MCF 10A (cell line): ENCODE results near the gene MED23. TPM values are rescaled to one million over a fixed set of nuclear protein-coding genes. Genes with fewer than 3 reads are reported as not detected.

Source experiments
- BruUV-seq: library from RNA; stranded (reverse); fragments of 400-500 nt; replicated peaks from 2 replicates; lab custom pipeline; 2021; lab: Mats Ljungman, UMichigan
- CTCF ChIA-PET: fragments of 300-600 bp; sonication (Branson Sonifier 250); formaldehyde crosslinking; extraction: SDS; loops from one replicate; lab custom pipeline; 2021; ENCODE audit warnings: antibody characterized with exemption, inconsistent platforms; lab: Yijun Ruan, JAX
- POLR2A ChIA-PET: fragments of 300-600, 350-650 bp; sonication (Branson Sonifier 250); formaldehyde crosslinking; extraction: SDS; loops from one replicate; lab custom pipeline; 2020; ENCODE audit warnings: antibody characterized with exemption, inconsistent platforms; lab: Yijun Ruan, JAX
- DNase-seq: peaks from one replicate; pipeline ENCODE4 v3.0.0-alpha.2; 2018; ENCODE audit not compliant: unreplicated experiment
- H3K27ac Mint-ChIP-seq: one replicate; pipeline ENCODE4 v1.8.0; 2022; ENCODE audit warnings: mild to moderate bottlenecking, low read depth, mixed read lengths; ENCODE audit not compliant: unreplicated experiment
- H3K27me3 Mint-ChIP-seq: one replicate; pipeline ENCODE4 v1.8.0; 2022; ENCODE audit warnings: mixed read lengths; ENCODE audit not compliant: insufficient read depth, unreplicated experiment
- H3K36me3 Mint-ChIP-seq: one replicate; pipeline ENCODE4 v1.8.0; 2022; ENCODE audit warnings: mild to moderate bottlenecking, moderate library complexity, mixed read lengths; ENCODE audit not compliant: insufficient read depth, unreplicated experiment
- H3K4me1 Mint-ChIP-seq: one replicate; pipeline ENCODE4 v1.8.0; 2022; ENCODE audit warnings: mixed read lengths; ENCODE audit not compliant: insufficient read depth, unreplicated experiment
- H3K4me3 Mint-ChIP-seq: one replicate; pipeline ENCODE4 v1.8.0; 2022; ENCODE audit warnings: mild to moderate bottlenecking, moderate library complexity, mixed read lengths; ENCODE audit not compliant: unreplicated experiment
- H3K9me3 Mint-ChIP-seq: one replicate; pipeline ENCODE4 v1.8.0; 2022; ENCODE audit warnings: mixed read lengths; ENCODE audit not compliant: unreplicated experiment
- CTCF ChIP-seq: fragments of 200-600 bp; IDR thresholded peaks from one replicate; pipeline ENCODE4 v1.8.0; 2022; ENCODE audit warnings: antibody characterized with exemption, mild to moderate bottlenecking; ENCODE audit not compliant: unreplicated experiment
- intact Hi-C: fragments of 100-400 bp; cut with micrococcal nuclease; formaldehyde crosslinking; loops from 2 replicates; pipeline ENCODE4 v1.14.1; 2022
- total RNA-seq: library from RNA; stranded (reverse); gene quantifications from 2 replicates; pipeline ENCODE4 v1.2.3, GENCODE V29; 2022

Gene MED23
- total RNA-seq, 1 experiment from 2014 or later, result 20.6 TPM

- BruUV-seq, result no TSS peak
- no peak overlapping the region for H3K27ac Mint-ChIP-seq
- DNase-seq, result no peak
- no peaks in the 10 kb centered on the region for H3K4me1 Mint-ChIP-seq
- H3K9me3 Mint-ChIP-seq, result no peaks in the 10 kb centered on the region
- POLR2A ChIA-PET, result no interaction called here
- intact Hi-C loops, result no loop called here
- H3K27me3 Mint-ChIP-seq, result no peaks in the 10 kb centered on the region
- CTCF ChIA-PET, result interaction anchor here (0.6 to 1.2 kb wide), 3 partner anchors 41 to 624 kb away, joined by 3 to 4 read pairs (median 3); partner anchors contain the start of gene MED23
- H3K36me3 Mint-ChIP-seq, result peaks cover 59% of the 10 kb centered on the region
- H3K4me3 Mint-ChIP-seq, result no peak overlapping the region
- TF ChIP-seq CTCF, result no peak
Measured at GRCh38 chr6:131586543-131586942, 41.5 kb downstream of the MED23 start.

GRCh38 chr6:131581523-131581922 lies 46.5 kb downstream of the MED23 start:
- Mint-ChIP-seq H3K27me3 (no peaks in the 10 kb centered on the region), H3K4me3 (no peak overlapping the region), H3K4me1 (no peaks in the 10 kb centered on the region), H3K27ac (no peak overlapping the region), H3K9me3 (no peaks in the 10 kb centered on the region), H3K36me3 (peaks cover 58% of the 10 kb centered on the region)
- intact Hi-C loops, result no loop called here
- no TSS peak for BruUV-seq
- CTCF ChIA-PET, result no interaction called here
- POLR2A ChIA-PET, result no interaction called here
- no peak for TF ChIP-seq CTCF
- DNase-seq, result no peak

GRCh38 chr6:131575834-131576478 lies 52.1 kb downstream of the MED23 start:
- BruUV-seq, result no TSS peak
- ChIA-PET POLR2A (interaction anchor here (0.8 kb wide), 1 partner anchor 9 kb away, joined by 3 read pairs; no protein-coding TSS in a partner anchor), CTCF (interaction anchor here (0.6 to 1.6 kb wide), 2 partner anchors 26 to 52 kb away, joined by 3 to 4 read pairs; partner anchors contain the start of gene MED23)
- Mint-ChIP-seq H3K4me1 (peaks cover 8% of the 10 kb centered on the region), H3K27me3 (no peaks in the 10 kb centered on the region), H3K9me3 (no peaks in the 10 kb centered on the region), H3K27ac (no peak overlapping the region), H3K36me3 (peaks cover 44% of the 10 kb centered on the region), H3K4me3 (no peak overlapping the region)
- DNase-seq, result no peak
- no peak for TF ChIP-seq CTCF
- intact Hi-C loops, result no loop called here

- intact Hi-C loops, result no loop called here
- ChIA-PET CTCF (interaction anchor here (1.6 kb wide), 1 partner anchor 54 kb away, joined by 4 read pairs; the partner anchor contains the start of gene MED23), POLR2A (no interaction called here)
- H3K36me3 Mint-ChIP-seq, result peaks cover 31% of the 10 kb centered on the region
- H3K4me3 Mint-ChIP-seq, result no peak overlapping the region
- H3K27ac Mint-ChIP-seq, result no peak overlapping the region
- H3K9me3 Mint-ChIP-seq, result no peaks in the 10 kb centered on the region
- H3K4me1 Mint-ChIP-seq, result peaks cover 8% of the 10 kb centered on the region
- no peak for DNase-seq
- no peak for TF ChIP-seq CTCF
- H3K27me3 Mint-ChIP-seq, result no peaks in the 10 kb centered on the region
- no TSS peak for BruUV-seq
Measured at GRCh38 chr6:131574686-131575085, 53.4 kb downstream of the MED23 start.
